ENCODE data around the gene GRAMD1A. TPM values are rescaled to one million over a fixed set of nuclear protein-coding genes. Genes with fewer than 3 reads are reported as not detected.
"Not testable (repeated sequence)": the region's sequence is repeated elsewhere in the genome, so short reads cannot be mapped to it uniquely, and the experiment has no call there.

GRAMD1A gene
- total RNA-seq, 2 donors from 2014 or later: 90.8 to 94.9 TPM

DNA sequence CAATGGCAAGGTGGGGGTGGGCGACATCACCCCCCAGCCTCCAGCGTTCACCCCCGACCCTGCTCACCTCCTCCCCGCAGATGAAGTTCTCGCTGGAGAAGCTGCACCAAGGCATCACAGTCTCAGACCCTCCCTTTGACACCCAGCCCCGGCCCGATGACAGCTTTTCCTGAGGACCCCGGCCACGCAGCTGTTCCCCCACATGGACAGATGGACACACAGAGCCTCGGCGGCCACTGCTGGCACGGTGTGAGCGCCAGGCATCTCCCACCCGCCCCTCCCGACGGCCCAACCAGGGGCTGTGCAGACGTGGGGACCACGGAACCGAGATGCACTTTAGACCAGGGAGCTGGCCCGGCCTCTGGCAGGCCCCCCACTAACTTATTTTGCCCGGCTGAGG, 25.8 kb downstream of the GRAMD1A start:
- ATAC-seq (no peak), DNase-seq (no peak)
- Histone ChIP-seq H3K4me3 (no peak overlapping the region), H3K9me3 (no peaks in the 10 kb centered on the region), H3K27me3 (peaks cover 0 to 3% of the 10 kb centered on the region in 2 donors), H3K4me1 (peaks cover 22% of the 10 kb centered on the region), H3K27ac (no peak overlapping the region), H3K36me3 (replicated peaks in 1 of 2; ENCODE audit: insufficient read depth in 1 of 2, low read depth in 2 of 2) (peaks cover 7 to 31% of the 10 kb centered on the region in 2 donors)
- intact Hi-C loops (cut with DNase I): loop anchor here (5.0 kb wide), 1 partner anchor 64 kb away; the partner anchor contains the start of gene ZNF792
- WGBS, 2 donors: 83 to 91% methylated on average over 8 to 12 of the region's 21 CpGs
- TF ChIP-seq, protein P1, sequence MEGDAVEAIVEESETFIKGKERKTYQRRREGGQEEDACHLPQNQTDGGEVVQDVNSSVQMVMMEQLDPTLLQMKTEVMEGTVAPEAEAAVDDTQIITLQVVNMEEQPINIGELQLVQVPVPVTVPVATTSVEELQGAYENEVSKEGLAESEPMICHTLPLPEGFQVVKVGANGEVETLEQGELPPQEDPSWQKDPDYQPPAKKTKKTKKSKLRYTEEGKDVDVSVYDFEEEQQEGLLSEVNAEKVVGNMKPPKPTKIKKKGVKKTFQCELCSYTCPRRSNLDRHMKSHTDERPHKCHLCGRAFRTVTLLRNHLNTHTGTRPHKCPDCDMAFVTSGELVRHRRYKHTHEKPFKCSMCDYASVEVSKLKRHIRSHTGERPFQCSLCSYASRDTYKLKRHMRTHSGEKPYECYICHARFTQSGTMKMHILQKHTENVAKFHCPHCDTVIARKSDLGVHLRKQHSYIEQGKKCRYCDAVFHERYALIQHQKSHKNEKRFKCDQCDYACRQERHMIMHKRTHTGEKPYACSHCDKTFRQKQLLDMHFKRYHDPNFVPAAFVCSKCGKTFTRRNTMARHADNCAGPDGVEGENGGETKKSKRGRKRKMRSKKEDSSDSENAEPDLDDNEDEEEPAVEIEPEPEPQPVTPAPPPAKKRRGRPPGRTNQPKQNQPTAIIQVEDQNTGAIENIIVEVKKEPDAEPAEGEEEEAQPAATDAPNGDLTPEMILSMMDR (IDR thresholded peaks at IDR 0.05): no peak
- no peak for TF ChIP-seq POLR2A (IDR thresholded peaks at IDR 0.05)

DNA sequence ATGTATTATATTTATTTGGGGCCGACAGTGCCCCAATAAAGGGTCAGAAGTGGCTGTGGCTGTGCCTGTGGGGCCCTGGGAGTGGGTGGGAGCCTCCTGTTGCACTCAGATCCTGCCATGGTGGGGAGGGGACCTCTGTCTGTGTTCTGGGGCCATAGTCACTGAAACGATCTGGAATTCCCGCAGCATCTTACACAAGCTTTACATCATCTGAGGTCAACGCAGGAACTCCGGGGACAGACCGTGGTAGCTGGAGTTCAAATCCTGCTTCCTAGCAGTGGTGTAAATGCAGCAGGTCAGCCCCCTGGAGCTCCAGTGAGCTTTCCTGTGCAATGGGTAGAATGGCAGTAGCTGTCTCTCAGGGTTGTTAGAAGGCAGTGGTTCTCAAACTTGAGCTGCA, 26.3 kb downstream of the GRAMD1A start:
- DNase-seq: no peak
- 73 to 84% methylated on average over 5 to 6 of the region's 6 CpGs for WGBS, 2 donors
- Histone ChIP-seq H3K36me3 (replicated peaks in 1 of 2; ENCODE audit: insufficient read depth in 1 of 2, low read depth in 2 of 2) (peaks cover 7 to 26% of the 10 kb centered on the region in 2 donors), H3K4me1 (peaks cover 26% of the 10 kb centered on the region), H3K27me3 (peaks cover 0 to 3% of the 10 kb centered on the region in 2 donors), H3K4me3 (no peak overlapping the region), H3K27ac (no peak overlapping the region), H3K9me3 (no peaks in the 10 kb centered on the region)
- intact Hi-C loops (cut with DNase I): loop anchor here (5.0 kb wide), 1 partner anchor 64 kb away; the partner anchor contains the start of gene ZNF792
- ATAC-seq: no peak
- TF ChIP-seq POLR2A (IDR thresholded peaks at IDR 0.05): no peak
- TF ChIP-seq, protein P1 (IDR thresholded peaks at IDR 0.05): no peak

DNA sequence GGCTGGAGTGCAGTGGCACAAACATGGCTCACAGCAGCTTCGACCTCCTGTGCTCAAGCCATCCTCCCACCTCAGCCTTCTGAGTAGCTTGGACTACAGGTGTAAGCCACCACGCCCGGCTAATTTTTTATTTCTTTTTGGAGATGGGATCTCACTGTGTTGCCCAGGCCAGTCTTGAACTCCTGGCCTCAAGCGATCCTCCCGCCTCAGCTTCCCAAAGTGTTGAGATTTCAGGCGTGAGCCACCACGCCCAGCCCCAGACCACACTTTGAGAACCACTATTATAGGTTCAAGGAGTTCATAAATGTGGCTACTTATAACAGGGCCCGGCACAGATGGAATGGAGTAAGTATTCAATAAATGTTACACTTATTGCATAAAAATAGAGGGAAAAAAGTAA, 26.9 kb downstream of the GRAMD1A start:
- H3K27me3 ChIP-seq: peaks cover 0 to 3% of the 10 kb centered on the region in 2 donors
- no peak overlapping the region for H3K4me3 ChIP-seq
- no peaks in the 10 kb centered on the region for H3K9me3 ChIP-seq
- peaks cover 28% of the 10 kb centered on the region for H3K4me1 ChIP-seq
- peaks cover 7 to 22% of the 10 kb centered on the region in 2 donors for H3K36me3 ChIP-seq (replicated peaks in 1 of 2; ENCODE audit: insufficient read depth in 1 of 2, low read depth in 2 of 2)
- intact Hi-C loops (cut with DNase I): loop anchor here (5.0 kb wide), 1 partner anchor 65 kb away; the partner anchor contains the start of gene ZNF792
- H3K27ac ChIP-seq: no peak overlapping the region
- DNase-seq: no peak
- ATAC-seq: no peak
- WGBS, 2 donors: 91 to 93% methylated on average over 8 of the region's 8 CpGs
- TF ChIP-seq POLR2A (IDR thresholded peaks at IDR 0.05): no peak
- TF ChIP-seq, protein P1 (IDR thresholded peaks at IDR 0.05): no peak

DNA sequence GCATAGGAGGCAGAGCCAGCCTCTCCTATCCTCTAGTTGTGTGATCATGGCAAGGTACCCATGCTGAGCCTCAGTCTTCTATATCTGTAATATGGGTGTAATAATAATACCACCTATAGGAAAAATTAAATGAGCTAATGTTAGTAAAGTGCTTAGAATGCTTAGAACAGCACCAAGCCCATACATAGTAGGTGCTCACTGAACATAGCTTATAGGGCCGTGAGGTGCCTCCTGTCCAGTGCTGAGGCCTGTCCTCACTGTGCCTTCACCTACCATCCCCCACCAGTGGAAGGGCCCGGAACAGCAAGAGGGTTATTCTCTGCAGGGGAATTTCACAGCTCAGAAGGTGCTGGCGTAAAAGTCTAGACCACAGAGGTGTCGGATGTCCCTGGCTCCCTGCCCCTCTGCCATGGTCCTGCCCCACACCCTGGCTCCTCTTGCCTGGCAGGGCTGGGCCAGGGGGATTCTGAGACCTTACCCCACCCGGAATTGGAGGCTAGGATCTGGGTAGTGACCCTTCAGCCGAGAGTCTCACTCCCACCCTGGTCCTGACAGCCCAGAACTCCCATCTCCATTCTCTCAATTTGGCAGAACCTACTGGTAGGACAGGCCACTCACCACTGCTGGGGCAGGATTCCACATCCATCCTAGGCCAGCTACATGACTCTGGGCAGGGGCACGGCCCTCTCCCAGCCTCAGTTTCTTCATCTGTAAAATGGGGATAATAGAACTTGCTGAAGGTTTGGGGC, 27.9 kb downstream of the GRAMD1A start:
- H3K27me3 ChIP-seq: peaks cover 0 to 3% of the 10 kb centered on the region in 2 donors
- DNase-seq (no peak), ATAC-seq (no peak)
- TF ChIP-seq, protein P1 (IDR thresholded peaks at IDR 0.05): no peak
- TF ChIP-seq POLR2A (IDR thresholded peaks at IDR 0.05): no peak
- no peaks in the 10 kb centered on the region for H3K9me3 ChIP-seq
- intact Hi-C loops (cut with DNase I): loop anchor here (5.0 kb wide), 1 partner anchor 66 kb away; the partner anchor contains the start of gene ZNF792
- no peak overlapping the region for H3K4me3 ChIP-seq
- H3K36me3 ChIP-seq (replicated peaks in 1 of 2; ENCODE audit: insufficient read depth in 1 of 2, low read depth in 2 of 2): peaks cover 7 to 20% of the 10 kb centered on the region in 2 donors
- H3K27ac ChIP-seq: no peak overlapping the region
- 71 to 85% methylated on average over 5 to 7 of the region's 7 CpGs for WGBS, 2 donors
- H3K4me1 ChIP-seq: peaks cover 28% of the 10 kb centered on the region

DNA sequence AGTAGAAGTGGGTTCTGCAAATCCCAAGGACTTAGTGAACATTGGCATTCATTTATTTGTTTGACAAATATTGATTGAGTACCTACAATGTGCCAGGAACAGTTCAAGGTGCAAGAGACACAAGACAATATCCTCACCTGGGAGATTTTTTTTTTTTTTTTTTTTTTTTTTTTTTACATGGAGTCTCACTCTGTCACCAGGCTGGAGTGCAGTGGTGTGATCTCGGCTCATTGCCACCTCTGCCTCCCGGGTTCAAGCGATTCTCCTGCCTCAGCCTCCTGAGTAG, 28.4 kb downstream of the GRAMD1A start:
- intact Hi-C loops (cut with DNase I): loop anchor here (5.0 kb wide), 1 partner anchor 66 kb away; the partner anchor contains the start of gene ZNF792
- 51 to 58% methylated on average over 3 of the region's 3 CpGs for WGBS, 2 donors
- not testable (repeated sequence) for H3K27ac ChIP-seq, H3K27me3 ChIP-seq, H3K4me3 ChIP-seq, H3K9me3 ChIP-seq, DNase-seq, ATAC-seq
- Histone ChIP-seq H3K4me1 (peaks cover 28% of the 10 kb centered on the region), H3K36me3 (replicated peaks in 1 of 2; ENCODE audit: insufficient read depth in 1 of 2, low read depth in 2 of 2) (peaks cover 7 to 16% of the 10 kb centered on the region in 2 donors)

DNA sequence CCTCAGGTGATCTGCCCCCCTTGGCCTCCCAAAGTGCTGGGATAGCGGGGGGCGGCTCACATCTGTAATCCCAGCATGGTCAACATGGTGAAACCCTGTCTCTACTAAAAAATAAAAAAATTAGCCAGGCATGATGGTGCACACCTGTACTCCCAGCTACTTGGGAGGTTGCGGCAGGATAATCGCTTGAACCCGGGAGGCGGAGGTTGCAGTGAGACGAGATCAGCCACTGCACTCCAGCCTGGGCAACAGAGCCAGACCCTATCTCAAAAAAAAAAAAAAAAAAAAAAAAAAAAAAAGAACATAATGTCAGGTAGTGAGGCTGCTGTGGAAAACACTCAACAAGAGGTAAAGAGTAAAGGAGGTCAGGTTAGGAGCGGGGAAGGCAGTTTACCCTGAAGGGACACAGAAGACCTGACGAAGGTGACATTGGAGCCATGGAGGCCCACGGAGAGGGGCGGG, 29.2 kb downstream of the GRAMD1A start:
- H3K9me3 ChIP-seq, H3K27ac ChIP-seq, DNase-seq, H3K4me3 ChIP-seq, ATAC-seq, H3K27me3 ChIP-seq: not testable (repeated sequence)
- peaks cover 28% of the 10 kb centered on the region for H3K4me1 ChIP-seq
- peaks cover 7 to 10% of the 10 kb centered on the region in 2 donors for H3K36me3 ChIP-seq (replicated peaks in 1 of 2; ENCODE audit: insufficient read depth in 1 of 2, low read depth in 2 of 2)
- intact Hi-C loops (cut with DNase I): loop anchor here (5.0 kb wide), 1 partner anchor 67 kb away; the partner anchor contains the start of gene ZNF792
- WGBS, 2 donors: 65 to 72% methylated on average over 9 to 11 of the region's 11 CpGs

Data from body of pancreas (tissue), 4 donors.